Measurements from ENCODE around the gene PFN1. TPM values are rescaled to one million over a fixed set of nuclear protein-coding genes. Genes with fewer than 3 reads are reported as not detected.

The PFN1 gene
- total and polyA plus RNA-seq, 2 of the 8 experiments (the other 6 are each of a cell fraction or from before 2014, with no cell fraction given): 1,355 to 1,949 TPM

GRCh38 chr17:4980644-4981216, 32.4 kb upstream of the PFN1 start (continued):
- TF ChIP-seq RAD21 (IDR thresholded peaks at IDR 0.05 in 1 of 2, conservative IDR thresholded peaks at IDR 0.05 in 1 of 2; ENCODE audit: low read depth in 2 of 2, low read length in 2 of 2) (peak; percentile 61 to 69), GTF2F1 (IDR thresholded peaks at IDR 0.05; ENCODE audit: borderline replicate concordance, low read depth, low read length) (no peak), ZNF274 (IDR thresholded peaks at IDR 0.05; ENCODE audit: borderline replicate concordance, extremely low read depth, low read length) (no peak), MAFK (IDR thresholded peaks at IDR 0.05; ENCODE audit: low read depth, low read length) (no peak), HDAC2 (IDR thresholded peaks at IDR 0.05; ENCODE audit: borderline replicate concordance in 1 of 2, low read depth in 2 of 2, low read length in 2 of 2) (no peak), KDM4A (IDR thresholded peaks at IDR 0.05; ENCODE audit: low read depth, low read length, severe bottlenecking) (no peak), SP4 (IDR thresholded peaks at IDR 0.05; ENCODE audit: low read length) (no peak), SRF (IDR thresholded peaks at IDR 0.05; ENCODE audit: low read depth, low read length) (0 out of 2 replicates have a peak, but pooled peaks have one; percentile 9), CEBPB (IDR thresholded peaks at IDR 0.05; ENCODE audit: low read depth, low read length) (no peak), SIRT6 (IDR thresholded peaks at IDR 0.05; ENCODE audit: low read length) (no peak), NRF1 (IDR thresholded peaks at IDR 0.05; ENCODE audit: low read depth, low read length) (no peak), CREB1 (IDR thresholded peaks at IDR 0.05) (no peak), GABPA (IDR thresholded peaks at IDR 0.05; ENCODE audit: borderline replicate concordance, insufficient read depth, low read length) (no peak), EGR1 (IDR thresholded peaks at IDR 0.05; ENCODE audit: borderline replicate concordance, low read depth, low read length) (no peak), NANOG (IDR thresholded peaks at IDR 0.05; ENCODE audit: insufficient read depth, low read depth, low read length, poor library complexity, severe bottlenecking) (no peak), POU5F1 (IDR thresholded peaks at IDR 0.05; ENCODE audit: low read depth, low read length) (no peak), TBP (IDR thresholded peaks at IDR 0.05; ENCODE audit: low read depth, low read length) (no peak)

All from H1 (cell line).